ENCODE measurements around the gene STEAP2.

Gene STEAP2

DNA sequence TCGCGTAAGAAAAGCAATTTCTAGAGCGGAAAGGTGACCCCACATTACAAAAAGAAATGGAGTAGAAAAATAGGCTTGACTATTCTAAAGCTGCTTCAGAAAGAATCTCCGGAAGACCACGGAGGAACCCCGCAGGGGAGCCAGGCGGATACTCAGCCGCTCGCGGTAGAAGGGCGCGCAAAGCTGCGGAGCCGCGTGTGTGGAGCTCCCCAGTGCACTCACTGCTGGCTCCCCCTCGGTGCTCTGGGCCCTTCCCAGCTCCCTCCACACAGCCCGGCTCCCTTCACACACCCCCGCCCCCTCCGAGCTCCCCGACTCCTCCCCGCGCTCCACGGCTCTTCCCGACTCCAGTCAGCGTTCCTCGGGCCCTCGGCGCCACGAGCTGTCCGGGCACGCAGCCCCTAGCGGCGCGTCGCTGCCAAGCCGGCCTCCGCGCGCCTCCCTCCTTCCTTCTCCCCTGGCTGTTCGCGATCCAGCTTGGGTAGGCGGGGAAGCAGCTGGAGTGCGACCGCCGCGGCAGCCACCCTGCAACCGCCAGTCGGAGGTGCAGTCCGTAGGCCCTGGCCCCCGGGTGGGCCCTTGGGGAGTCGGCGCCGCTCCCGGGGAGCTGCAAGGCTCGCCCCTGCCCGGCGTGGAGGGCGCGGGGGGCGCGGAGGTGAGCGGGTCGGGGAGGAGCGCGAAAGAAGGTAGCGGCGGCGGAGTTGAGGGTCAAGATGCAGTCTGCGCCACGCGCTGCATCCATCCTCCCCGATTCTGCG is at the start of gene STEAP2:
Gene STEAP2 (plus strand): TSS at position 350 of the 758 bp plus-strand sequence. CDS start 13,343 bp downstream, outside the sequence.
- Histone ChIP-seq H3K27me3 (ENCODE audit: control insufficient read depth, insufficient read depth, low read length) (peaks cover 6% of the 10 kb centered on the region; the same call in 1 of the 2 replicates), H3K27ac (ENCODE audit: low read depth, low read length) (peak within 1 kb of the TSS; percentile 35; the same call in 1 of the 2 replicates), H3K9ac (ENCODE audit: low read length) (peak within 1 kb of the TSS; percentile 56)

GRCh38 chr7:90163534-90163933 is 48.0 kb upstream of the STEAP2 start:
- no peak overlapping the region for H3K4me3 ChIP-seq (ENCODE audit: low read depth, low read length)
- H3K27me3 ChIP-seq (ENCODE audit: control insufficient read depth, insufficient read depth, low read length), result no peaks in the 10 kb centered on the region
- H3K36me3 ChIP-seq (ENCODE audit: control insufficient read depth, insufficient read depth, low read length), result no peaks in the 10 kb centered on the region

More for the DNA sequence above, at the start of gene STEAP2:
- H3K36me3 ChIP-seq (ENCODE audit: control insufficient read depth, insufficient read depth, low read length), result no peaks in the 10 kb centered on the region
- H3K9me3 ChIP-seq (ENCODE audit: control insufficient read depth, insufficient read depth, low read depth, low read length), result no peaks in the 10 kb centered on the region
- peak within 1 kb of the TSS; percentile 77 for H3K4me3 ChIP-seq (ENCODE audit: low read depth, low read length)
- H3K4me1 ChIP-seq (ENCODE audit: control insufficient read depth, insufficient read depth, low read length), result peaks cover 34% of the 10 kb centered on the region

DNA sequence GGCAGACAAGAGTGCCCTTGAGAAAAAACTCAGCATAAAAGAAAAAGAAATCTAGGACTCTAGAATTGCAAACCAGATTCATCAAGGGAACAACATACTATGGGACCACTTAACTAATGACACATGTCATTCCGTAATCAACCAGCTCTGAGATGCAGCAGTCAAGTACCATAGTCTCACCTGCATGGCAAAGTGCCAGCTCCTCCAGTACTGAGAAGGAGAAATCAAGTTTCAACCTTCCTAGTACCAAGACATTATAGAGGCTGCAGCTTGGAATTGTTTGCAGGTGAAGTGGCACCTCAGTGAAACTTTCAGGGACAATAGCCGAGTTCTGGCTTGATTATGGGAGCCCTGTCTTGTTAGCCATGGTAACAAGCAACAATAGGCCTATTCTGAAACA is 45.8 kb upstream of the STEAP2 start:
- Histone ChIP-seq H3K27me3 (ENCODE audit: control insufficient read depth, insufficient read depth, low read length) (no peaks in the 10 kb centered on the region), H3K9me3 (ENCODE audit: control insufficient read depth, insufficient read depth, low read depth, low read length) (no peaks in the 10 kb centered on the region), H3K27ac (ENCODE audit: low read depth, low read length) (no peak overlapping the region), H3K4me3 (ENCODE audit: low read depth, low read length) (no peak overlapping the region), H3K36me3 (ENCODE audit: control insufficient read depth, insufficient read depth, low read length) (no peaks in the 10 kb centered on the region), H3K4me1 (ENCODE audit: control insufficient read depth, insufficient read depth, low read length) (no peaks in the 10 kb centered on the region), H3K9ac (ENCODE audit: low read length) (no peak overlapping the region)

More at GRCh38 chr7:90163534-90163933, 48.0 kb upstream of the STEAP2 start:
- Histone ChIP-seq H3K9ac (ENCODE audit: low read length) (no peak overlapping the region), H3K27ac (ENCODE audit: low read depth, low read length) (no peak overlapping the region), H3K9me3 (ENCODE audit: control insufficient read depth, insufficient read depth, low read depth, low read length) (no peaks in the 10 kb centered on the region), H3K4me1 (ENCODE audit: control insufficient read depth, insufficient read depth, low read length) (no peaks in the 10 kb centered on the region)

DNA sequence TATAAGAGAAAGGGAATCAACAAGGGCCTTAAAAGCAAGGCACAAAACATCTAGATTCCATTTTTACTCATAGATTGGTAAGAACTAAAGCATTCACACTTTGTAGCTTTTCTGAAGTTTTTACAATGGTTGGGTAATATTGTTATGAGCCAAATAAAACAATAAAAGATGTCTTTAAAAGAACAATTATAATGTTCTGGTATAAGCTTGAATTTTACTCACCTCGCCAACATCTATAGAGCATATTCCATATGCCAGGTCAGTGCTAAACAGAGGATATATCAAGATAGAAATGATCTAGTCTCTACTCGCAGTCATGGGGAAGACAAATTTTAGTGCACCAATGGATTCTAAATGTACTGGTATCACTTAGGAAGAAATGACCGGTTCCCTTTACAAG is 45.4 kb upstream of the STEAP2 start:
- Histone ChIP-seq H3K4me1 (ENCODE audit: control insufficient read depth, insufficient read depth, low read length) (no peaks in the 10 kb centered on the region), H3K9me3 (ENCODE audit: control insufficient read depth, insufficient read depth, low read depth, low read length) (no peaks in the 10 kb centered on the region), H3K9ac (ENCODE audit: low read length) (no peak overlapping the region), H3K36me3 (ENCODE audit: control insufficient read depth, insufficient read depth, low read length) (no peaks in the 10 kb centered on the region), H3K27me3 (ENCODE audit: control insufficient read depth, insufficient read depth, low read length) (no peaks in the 10 kb centered on the region), H3K27ac (ENCODE audit: low read depth, low read length) (no peak overlapping the region), H3K4me3 (ENCODE audit: low read depth, low read length) (no peak overlapping the region)

DNA sequence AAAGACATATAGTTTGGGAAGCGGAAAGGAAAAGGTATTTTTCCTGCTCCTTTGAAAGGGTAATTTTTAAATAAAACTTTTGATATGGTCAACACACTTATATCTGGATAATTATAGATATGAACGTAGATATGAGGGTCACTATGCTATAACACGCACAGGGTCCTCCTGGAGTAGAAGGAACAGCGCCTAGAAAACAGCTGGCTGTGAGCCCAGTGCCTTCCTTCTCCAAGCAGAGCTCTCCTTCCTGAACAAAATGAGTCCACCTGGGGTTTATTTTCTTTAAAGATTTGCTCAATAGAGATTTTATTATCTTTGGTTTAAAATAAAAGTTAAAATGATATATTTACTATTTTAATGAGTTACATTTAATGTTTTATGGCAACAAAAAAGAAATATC is 44.2 kb upstream of the STEAP2 start:
- Histone ChIP-seq H3K4me1 (ENCODE audit: control insufficient read depth, insufficient read depth, low read length) (no peaks in the 10 kb centered on the region), H3K4me3 (ENCODE audit: low read depth, low read length) (no peak overlapping the region), H3K27me3 (ENCODE audit: control insufficient read depth, insufficient read depth, low read length) (no peaks in the 10 kb centered on the region), H3K27ac (ENCODE audit: low read depth, low read length) (no peak overlapping the region), H3K9ac (ENCODE audit: low read length) (no peak overlapping the region), H3K9me3 (ENCODE audit: control insufficient read depth, insufficient read depth, low read depth, low read length) (no peaks in the 10 kb centered on the region), H3K36me3 (ENCODE audit: control insufficient read depth, insufficient read depth, low read length) (no peaks in the 10 kb centered on the region)

DNA sequence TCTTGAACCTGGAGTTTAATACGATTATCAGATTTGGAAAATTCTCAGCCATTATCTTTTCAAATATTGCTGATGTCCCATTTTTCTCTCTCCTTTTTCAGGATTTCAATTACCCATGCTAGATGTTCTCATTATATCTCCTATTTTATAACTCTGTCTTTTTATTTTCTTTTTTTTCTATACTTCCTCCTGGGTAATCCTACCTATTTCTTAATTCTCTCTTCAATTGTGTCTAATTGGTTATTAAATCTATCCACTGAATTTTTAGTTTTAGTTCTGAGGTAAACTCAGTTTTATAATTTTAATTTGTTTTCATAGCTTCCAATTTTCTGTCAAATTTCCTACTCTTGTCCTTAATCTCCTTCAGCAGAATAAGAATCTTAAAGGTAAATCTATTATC is 41.6 kb upstream of the STEAP2 start:
- Histone ChIP-seq H3K4me3 (ENCODE audit: low read depth, low read length) (no peak overlapping the region), H3K9me3 (ENCODE audit: control insufficient read depth, insufficient read depth, low read depth, low read length) (no peaks in the 10 kb centered on the region), H3K27me3 (ENCODE audit: control insufficient read depth, insufficient read depth, low read length) (no peaks in the 10 kb centered on the region), H3K36me3 (ENCODE audit: control insufficient read depth, insufficient read depth, low read length) (no peaks in the 10 kb centered on the region), H3K27ac (ENCODE audit: low read depth, low read length) (no peak overlapping the region), H3K4me1 (ENCODE audit: control insufficient read depth, insufficient read depth, low read length) (no peaks in the 10 kb centered on the region), H3K9ac (ENCODE audit: low read length) (no peak overlapping the region)

DNA sequence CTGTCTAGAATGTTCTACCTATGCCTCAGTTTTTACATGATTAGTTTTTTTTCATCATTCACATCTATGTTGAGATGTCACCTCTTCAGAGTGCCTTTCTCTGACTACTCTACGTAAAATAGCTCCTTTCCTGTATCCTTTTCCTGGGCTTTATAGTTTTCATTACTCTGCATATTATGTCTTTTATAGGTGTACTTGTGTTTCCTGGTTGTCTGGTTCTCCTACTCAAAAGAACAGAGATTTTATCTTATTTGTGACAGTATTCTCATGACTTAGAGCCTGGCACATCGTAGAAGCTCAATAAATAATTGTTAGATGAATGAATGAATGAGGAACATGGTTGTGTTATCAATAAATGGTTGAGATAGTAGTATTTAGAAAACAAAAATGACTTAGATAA is 39.4 kb upstream of the STEAP2 start:
- no peak overlapping the region for H3K9ac ChIP-seq (ENCODE audit: low read length)
- H3K9me3 ChIP-seq (ENCODE audit: control insufficient read depth, insufficient read depth, low read depth, low read length), result peaks cover 11% of the 10 kb centered on the region; the same call in 1 of the 2 replicates
- no peaks in the 10 kb centered on the region for H3K27me3 ChIP-seq (ENCODE audit: control insufficient read depth, insufficient read depth, low read length)
- no peak overlapping the region for H3K27ac ChIP-seq (ENCODE audit: low read depth, low read length)
- no peak overlapping the region for H3K4me3 ChIP-seq (ENCODE audit: low read depth, low read length)
- no peaks in the 10 kb centered on the region for H3K4me1 ChIP-seq (ENCODE audit: control insufficient read depth, insufficient read depth, low read length)
- no peaks in the 10 kb centered on the region for H3K36me3 ChIP-seq (ENCODE audit: control insufficient read depth, insufficient read depth, low read length)

- Histone ChIP-seq H3K36me3 (ENCODE audit: control insufficient read depth, insufficient read depth, low read length) (no peaks in the 10 kb centered on the region), H3K4me1 (ENCODE audit: control insufficient read depth, insufficient read depth, low read length) (no peaks in the 10 kb centered on the region), H3K27me3 (ENCODE audit: control insufficient read depth, insufficient read depth, low read length) (no peaks in the 10 kb centered on the region), H3K4me3 (ENCODE audit: low read depth, low read length) (no peak overlapping the region), H3K9ac (ENCODE audit: low read length) (no peak overlapping the region), H3K27ac (ENCODE audit: low read depth, low read length) (no peak overlapping the region), H3K9me3 (ENCODE audit: control insufficient read depth, insufficient read depth, low read depth, low read length) (peaks cover 11% of the 10 kb centered on the region; the same call in 1 of the 2 replicates)
These were observed 38.9 kb upstream of the STEAP2 start for GRCh38 chr7:90172624-90173023.

DNA sequence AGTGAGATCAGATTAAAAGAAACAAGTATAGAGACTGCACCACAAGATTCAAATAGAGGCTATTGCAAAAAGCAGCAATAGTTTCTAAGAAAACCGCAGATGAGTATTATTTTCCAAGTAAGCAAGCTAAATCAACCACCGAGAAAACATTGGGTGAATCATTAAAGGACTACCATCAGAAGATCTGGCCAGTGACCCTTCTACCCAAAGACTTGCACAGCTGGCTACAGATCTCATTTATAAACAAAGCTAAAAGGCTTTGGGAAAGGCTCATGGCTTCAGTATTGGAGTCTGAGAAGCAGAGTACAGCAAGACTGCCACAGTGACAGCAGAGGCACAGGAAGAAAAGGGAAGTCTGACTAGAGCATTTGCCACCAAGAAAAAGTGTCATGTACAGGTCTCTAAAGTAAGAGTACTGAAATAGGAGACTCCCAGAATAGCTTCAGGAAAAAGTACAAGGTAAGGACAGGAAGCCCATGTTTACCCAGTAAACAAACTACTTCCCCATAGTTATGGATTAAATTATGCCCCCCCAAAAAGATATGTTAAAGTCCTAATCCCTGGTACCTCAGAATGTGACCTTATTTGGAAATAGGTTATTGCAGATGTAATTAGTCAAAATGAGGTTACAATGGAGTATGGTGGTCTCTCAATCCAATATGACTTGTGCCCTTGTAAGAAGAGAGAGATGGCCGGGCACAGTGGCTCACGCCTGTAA is 38.3 kb upstream of the STEAP2 start:
- H3K9ac ChIP-seq (ENCODE audit: low read length), result no peak overlapping the region
- no peak overlapping the region for H3K4me3 ChIP-seq (ENCODE audit: low read depth, low read length)
- no peak overlapping the region for H3K27ac ChIP-seq (ENCODE audit: low read depth, low read length)
- no peaks in the 10 kb centered on the region for H3K27me3 ChIP-seq (ENCODE audit: control insufficient read depth, insufficient read depth, low read length)
- no peaks in the 10 kb centered on the region for H3K4me1 ChIP-seq (ENCODE audit: control insufficient read depth, insufficient read depth, low read length)
- H3K9me3 ChIP-seq (ENCODE audit: control insufficient read depth, insufficient read depth, low read depth, low read length), result peaks cover 11% of the 10 kb centered on the region; the same call in 1 of the 2 replicates
- no peaks in the 10 kb centered on the region for H3K36me3 ChIP-seq (ENCODE audit: control insufficient read depth, insufficient read depth, low read length)

DNA sequence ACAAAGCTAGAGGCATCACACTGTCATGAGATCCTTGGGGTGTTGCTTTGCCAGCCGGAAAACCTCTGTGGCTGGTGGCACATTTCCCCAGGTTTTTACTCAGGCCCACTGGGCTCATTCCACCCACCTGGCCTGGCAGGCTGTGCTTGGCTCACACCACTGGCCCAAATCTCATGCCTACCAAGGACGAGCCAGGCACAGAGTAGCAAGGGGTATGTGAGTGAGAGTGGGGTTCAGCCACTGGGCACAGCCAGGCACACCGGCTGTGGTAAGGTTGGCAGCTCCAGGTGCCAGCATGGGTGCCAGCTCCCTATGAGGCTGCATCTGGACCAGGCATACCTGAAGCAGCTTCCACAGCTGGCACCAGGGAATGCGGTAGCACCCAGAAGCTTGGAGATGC is 35.9 kb upstream of the STEAP2 start:
- Histone ChIP-seq H3K4me1 (ENCODE audit: control insufficient read depth, insufficient read depth, low read length) (peaks cover 7% of the 10 kb centered on the region), H3K27ac (ENCODE audit: low read depth, low read length) (no peak overlapping the region), H3K9ac (ENCODE audit: low read length) (no peak overlapping the region), H3K9me3 (ENCODE audit: control insufficient read depth, insufficient read depth, low read depth, low read length) (peaks cover 11% of the 10 kb centered on the region; the same call in 1 of the 2 replicates), H3K36me3 (ENCODE audit: control insufficient read depth, insufficient read depth, low read length) (no peaks in the 10 kb centered on the region), H3K27me3 (ENCODE audit: control insufficient read depth, insufficient read depth, low read length) (no peaks in the 10 kb centered on the region), H3K4me3 (ENCODE audit: low read depth, low read length) (no peak overlapping the region)

- H3K4me3 ChIP-seq (ENCODE audit: low read depth, low read length), result no peak overlapping the region
- H3K36me3 ChIP-seq (ENCODE audit: control insufficient read depth, insufficient read depth, low read length), result no peaks in the 10 kb centered on the region
- H3K27me3 ChIP-seq (ENCODE audit: control insufficient read depth, insufficient read depth, low read length), result no peaks in the 10 kb centered on the region
- peaks cover 11% of the 10 kb centered on the region; the same call in 1 of the 2 replicates for H3K9me3 ChIP-seq (ENCODE audit: control insufficient read depth, insufficient read depth, low read depth, low read length)
- no peak overlapping the region for H3K9ac ChIP-seq (ENCODE audit: low read length)
- H3K4me1 ChIP-seq (ENCODE audit: control insufficient read depth, insufficient read depth, low read length), result peaks cover 8% of the 10 kb centered on the region
- no peak overlapping the region for H3K27ac ChIP-seq (ENCODE audit: low read depth, low read length)
These were observed 35.3 kb upstream of the STEAP2 start for GRCh38 chr7:90176195-90176594.

All from HUES6 (cell line).